GM20431 (cell line): ENCODE data around the gene HOTAIR.

Source experiments
- in situ Hi-C: fragments of 300-500 bp; cut with MseI, MboI; formaldehyde crosslinking; loops from one replicate; pipeline ENCODE4 v1.15.0; 2020; ENCODE audit warnings: low sequenced_read_pairs; ENCODE audit not compliant: unreplicated experiment

The HOTAIR gene

DNA sequence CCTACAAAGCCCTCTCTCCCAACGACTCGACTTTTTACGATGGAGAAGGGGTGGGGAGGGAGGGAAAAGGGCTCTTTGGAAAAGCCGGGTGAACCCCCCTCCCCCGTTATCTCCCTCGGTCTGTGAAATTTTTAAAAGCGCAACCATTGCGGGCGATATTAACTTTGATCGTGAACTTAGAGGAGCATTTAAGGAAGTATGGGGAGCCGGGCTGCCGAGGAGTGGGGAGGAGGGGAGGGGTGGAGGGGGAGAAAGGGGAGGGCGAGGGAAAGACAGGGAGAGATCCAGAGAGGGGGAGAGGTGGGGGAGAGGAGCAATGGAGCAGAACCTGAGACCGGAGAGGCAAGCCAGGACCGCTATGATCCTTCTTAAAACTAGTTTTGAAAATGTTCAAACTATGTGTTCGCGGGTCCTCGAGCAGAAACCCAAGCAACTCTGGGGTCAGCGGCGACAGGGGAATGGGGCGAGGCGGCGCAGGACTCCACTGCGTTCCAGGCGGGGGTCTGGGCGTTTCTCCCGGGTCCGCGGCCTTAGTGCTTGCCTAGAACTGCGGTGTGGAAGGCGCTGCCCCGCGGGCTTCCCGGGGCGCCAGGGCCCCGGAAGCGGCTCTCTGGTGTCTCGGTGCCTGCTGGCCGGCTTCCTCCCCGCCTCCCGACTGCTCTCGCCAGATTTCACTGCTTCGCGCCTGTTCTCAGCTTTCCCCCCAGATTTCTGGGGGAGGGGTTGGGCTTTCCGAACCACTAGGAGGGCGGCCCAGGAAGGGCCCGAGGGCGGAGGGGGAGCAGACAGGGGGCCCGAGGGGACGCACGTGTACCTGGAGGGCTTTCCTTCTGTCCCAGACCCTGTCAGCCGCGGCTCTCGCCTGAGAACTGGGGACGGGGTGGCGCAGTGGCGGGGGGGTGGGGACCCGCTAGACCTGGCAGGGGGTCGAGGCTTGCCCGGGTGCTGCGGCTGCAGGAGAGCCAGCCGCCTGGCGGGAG is at the start of gene HOTAIR:
TSS of gene HOTAIR (minus strand) at position 871 of the 980 bp plus-strand sequence.
- in situ Hi-C loops, result no loop called here

DNA sequence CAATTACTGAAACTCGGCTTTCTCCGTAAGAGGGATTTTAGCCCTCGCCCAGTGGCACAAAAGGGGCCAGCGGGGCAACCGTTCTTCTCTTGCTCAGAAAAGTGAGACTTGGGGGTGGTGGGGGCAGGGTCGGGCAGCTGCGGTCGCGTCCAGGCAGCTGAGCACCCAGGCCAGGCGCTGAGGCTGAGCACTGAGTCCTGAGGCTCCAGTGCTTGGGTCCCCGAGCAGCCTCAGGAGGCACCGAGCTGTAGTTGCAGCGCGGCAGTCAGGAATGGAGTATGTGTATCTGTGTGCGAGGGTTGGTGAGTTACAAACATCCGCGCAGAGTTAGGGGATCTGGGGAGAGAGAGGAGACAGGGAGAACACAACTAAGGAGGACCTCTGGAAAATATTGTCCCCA is 49.4 kb upstream of the HOTAIR start:
- in situ Hi-C loops, result loop anchor here (25.0 kb wide), 1 partner anchor 338 kb away; the partner anchor contains the start of gene GPR84

DNA sequence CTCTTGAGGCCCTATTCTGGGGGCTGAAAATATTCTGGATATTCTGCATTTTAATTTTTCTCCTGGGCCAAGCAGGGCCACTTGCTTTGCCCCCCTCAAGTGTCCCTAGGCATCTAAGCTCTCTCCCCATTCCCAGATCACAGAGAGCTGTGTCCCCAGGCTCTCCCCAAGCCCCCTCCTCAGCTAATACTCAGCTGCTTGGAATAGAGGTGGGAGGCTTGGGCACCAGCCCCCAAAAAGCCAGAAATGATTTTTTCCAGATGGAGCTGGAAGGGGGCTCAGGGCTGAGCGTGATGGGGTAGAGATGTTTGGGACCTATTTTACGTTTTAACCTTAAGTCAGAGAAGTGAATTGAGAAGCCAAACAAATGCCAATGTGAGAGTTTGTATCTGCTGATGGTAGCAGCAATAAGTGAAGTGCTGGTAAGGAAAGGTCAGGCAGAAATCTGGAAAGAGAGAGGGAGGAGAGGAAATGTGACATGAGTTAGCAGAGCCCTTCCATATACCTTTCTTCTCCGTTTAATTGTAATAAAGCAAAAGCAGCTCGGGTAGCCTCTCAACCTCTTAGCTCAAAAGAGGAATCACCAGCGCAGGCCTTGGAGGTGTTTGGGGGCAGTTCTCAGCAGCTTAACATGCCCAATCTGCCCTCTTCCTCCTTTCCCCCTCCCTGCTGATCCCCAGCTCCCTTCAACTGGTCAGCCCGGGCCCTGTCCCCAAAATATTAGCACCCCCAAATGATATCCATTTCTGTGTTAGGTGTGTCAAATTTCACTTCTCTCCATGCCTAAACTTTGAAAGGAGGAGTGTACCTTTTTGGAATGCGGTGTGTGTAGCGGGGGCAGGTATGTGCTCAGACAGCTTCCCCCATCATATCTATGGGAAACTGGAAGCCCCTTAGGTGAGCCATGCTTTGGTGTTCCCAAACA is 48.5 kb upstream of the HOTAIR start:
- in situ Hi-C loops, result loop anchor here (25.0 kb wide), 1 partner anchor 339 kb away; the partner anchor contains the start of gene GPR84

DNA sequence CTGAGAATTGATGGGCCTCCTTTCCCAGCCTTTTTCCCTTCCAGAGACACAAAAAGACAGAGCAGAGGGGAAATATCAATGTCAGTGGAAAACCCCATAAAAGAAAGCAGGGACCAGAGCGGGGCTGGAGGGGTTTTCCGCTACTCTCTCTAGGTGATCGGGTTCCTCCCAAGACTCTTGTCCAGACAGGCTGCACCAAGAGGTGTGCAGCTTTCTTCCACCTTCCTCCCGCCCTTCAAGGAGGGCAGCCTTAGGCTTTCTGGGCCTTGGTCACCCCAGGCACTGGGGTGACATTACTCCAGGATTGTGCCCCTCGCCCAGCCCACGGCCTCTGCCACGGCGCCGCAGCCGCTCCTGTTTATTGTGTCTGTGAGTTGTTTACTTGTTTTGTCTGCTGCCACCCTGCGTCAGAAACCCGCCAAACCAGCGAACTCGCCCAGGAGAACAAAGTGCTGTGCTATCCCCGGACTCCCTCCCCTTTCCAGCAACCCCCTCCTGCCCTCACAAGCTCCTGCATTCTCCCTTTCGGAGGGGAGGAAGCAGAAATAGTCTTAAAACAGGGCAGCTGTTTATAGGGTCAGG is 46.8 kb upstream of the HOTAIR start:
- in situ Hi-C loops, result loop anchor here (25.0 kb wide), 1 partner anchor 341 kb away; the partner anchor contains the start of gene GPR84

DNA sequence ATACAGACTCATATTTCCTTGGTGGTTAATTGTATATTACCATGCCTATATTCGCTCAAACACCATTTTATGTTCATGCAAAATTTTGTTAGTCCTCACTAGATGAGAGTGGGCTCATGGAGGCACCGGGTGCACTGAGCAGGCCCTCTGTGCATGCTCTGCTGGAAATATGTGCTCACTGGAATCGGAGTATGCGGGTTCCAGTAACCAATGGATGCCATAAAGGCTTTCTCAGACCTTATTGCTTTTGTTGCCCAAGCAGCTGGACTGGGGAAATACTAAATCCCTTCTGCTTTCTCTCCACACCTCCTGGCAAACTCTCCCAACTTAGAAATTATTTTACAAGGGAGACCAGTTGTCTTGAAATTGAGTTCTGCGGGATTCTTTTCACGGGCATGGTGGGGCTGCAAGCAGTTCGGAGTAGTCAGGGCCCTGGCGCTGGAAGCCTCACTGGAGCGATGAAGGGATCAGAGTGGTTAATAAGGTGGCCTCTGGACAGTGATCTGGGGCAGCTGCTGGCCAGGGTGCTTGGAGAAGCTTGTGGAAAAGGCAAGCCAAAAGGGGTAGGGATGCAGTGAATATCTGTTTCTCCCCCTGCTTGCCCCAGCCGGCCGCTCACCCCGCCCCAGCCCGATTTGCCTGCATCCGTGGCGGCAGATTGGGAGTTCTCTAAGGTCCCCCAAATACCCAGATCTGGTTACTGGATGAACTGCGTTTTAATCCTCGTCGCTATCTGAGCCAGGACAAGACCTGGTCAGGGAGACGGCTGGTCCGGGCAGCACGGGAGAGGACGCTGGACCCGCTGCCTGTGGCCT is 46.0 kb upstream of the HOTAIR start:
- in situ Hi-C loops, result loop anchor here (25.0 kb wide), 1 partner anchor 342 kb away; the partner anchor contains the start of gene GPR84

DNA sequence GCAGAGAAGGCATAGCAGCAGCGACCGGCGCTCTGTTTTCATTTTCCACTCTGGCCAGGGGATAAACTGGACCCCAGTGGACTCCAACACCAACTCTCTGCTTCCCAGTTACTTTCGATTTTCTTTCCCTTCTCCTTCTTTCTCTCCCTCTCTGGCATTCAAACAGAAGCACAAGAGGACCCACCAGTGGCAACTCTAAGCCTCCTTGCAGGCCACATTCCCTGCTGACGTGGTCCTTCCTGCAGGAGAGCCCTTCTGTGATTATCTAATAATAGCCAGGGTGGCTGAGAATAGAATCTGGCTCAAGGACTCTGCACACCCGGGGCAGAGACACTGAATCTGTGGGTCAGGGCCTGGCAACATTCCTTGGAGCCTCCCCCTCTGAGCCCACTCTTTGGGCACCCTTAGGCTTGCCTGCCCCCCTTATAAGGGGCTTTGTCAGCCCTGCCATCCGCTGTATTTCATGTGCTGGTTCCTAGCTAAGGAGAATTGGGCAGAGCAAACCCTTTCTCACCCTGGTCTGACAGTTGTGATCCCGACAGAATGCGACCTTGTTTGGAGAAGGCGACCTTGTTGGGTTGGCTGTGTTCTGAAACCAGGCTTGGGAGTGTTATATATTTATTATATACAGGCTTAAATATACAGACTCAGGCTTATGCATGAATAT is 45.3 kb upstream of the HOTAIR start:
- in situ Hi-C loops, result loop anchor here (25.0 kb wide), 1 partner anchor 342 kb away; the partner anchor contains the start of gene GPR84

DNA sequence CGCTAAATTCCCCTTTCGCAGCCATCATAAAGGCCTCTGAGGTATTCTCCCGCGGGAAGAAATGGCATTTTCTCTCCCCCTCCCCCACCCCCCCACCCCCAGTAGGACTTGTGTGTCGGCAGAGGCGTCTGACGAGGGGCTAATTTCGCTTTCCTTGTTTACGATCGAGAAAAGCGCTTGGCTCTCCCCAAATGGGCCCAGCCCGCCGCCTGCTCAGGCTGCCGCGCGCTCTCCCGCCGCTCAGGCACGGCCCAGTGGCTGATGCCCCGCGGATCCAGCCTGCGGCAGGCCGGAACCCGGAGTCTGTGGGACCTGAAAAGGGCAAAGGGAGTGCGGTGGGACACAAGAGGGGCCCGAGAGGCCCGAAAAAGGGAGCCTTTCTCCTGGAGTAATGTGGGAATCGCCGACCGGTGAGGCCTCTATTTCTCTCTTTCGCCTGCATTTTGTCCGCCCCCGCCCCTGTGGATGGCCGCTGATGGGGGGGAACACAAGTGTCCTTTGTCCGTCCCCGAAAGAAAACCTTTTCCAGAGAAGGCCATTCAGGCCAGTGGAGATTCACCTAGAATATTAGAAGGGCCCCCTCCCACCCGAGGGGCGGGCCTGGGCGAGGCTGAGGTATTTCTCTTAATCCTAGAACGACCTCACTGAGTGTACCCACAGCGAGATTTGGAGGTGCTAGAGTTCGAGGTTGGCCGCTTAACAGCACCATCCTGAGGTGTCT is 44.5 kb upstream of the HOTAIR start:
- in situ Hi-C loops, result loop anchor here (25.0 kb wide), 1 partner anchor 343 kb away; the partner anchor contains the start of gene GPR84

DNA sequence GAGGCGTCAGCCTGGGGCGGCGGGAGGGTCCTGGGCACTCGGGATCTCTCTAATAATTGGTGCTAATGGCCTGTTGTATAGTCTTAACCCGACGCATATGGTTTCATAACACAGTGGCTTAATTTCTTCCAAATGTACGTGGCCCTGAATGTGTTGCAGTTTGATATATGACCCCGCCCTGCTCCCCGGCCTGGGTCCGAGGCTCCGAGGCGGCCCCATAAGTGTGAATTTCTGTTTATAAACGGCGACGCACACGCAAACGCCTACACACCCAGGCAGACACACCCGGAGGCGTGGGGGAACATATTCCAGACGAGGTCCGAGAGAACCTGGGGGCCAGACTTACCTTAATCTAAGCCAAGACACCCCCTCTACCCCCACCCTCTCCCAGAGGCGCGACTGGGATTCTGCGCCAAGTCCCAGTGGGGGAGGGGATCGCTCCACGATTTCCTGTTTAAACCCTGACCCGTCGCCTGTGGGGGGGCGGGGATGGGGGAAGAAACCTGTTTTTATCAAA is 43.8 kb upstream of the HOTAIR start:
- in situ Hi-C loops, result loop anchor here (25.0 kb wide), 1 partner anchor 344 kb away; the partner anchor contains the start of gene GPR84

DNA sequence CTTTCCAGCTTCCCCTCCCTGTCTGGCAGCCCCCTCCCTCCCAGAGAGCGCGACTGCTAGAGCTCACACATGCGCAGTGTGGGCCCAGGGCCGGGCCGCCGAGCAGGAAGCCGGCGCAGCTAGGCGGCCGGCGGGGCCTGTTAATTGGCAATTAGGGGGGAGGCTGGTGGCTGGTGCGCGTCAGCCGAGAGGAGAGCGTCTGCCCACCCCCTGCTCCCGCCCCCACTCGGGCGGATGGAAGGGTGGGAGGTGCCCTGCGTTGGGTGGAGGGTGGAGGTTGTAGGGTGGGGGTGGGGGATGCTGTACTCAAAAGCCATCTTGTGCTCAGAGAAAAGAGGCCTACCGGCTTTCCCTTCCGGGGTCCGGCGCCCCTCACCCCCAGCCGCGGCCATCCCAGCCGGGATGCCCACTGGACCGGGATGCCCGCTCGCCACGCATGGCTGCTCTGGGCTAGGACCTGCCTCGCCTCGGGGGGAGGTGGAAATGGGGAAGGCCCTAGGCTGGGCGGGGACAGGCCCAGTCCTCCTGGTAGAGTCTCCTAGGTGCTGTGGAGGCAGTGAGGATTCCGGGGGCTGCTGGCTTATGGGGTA is 43.2 kb upstream of the HOTAIR start:
- in situ Hi-C loops, result loop anchor here (25.0 kb wide), 1 partner anchor 344 kb away; the partner anchor contains the start of gene GPR84

DNA sequence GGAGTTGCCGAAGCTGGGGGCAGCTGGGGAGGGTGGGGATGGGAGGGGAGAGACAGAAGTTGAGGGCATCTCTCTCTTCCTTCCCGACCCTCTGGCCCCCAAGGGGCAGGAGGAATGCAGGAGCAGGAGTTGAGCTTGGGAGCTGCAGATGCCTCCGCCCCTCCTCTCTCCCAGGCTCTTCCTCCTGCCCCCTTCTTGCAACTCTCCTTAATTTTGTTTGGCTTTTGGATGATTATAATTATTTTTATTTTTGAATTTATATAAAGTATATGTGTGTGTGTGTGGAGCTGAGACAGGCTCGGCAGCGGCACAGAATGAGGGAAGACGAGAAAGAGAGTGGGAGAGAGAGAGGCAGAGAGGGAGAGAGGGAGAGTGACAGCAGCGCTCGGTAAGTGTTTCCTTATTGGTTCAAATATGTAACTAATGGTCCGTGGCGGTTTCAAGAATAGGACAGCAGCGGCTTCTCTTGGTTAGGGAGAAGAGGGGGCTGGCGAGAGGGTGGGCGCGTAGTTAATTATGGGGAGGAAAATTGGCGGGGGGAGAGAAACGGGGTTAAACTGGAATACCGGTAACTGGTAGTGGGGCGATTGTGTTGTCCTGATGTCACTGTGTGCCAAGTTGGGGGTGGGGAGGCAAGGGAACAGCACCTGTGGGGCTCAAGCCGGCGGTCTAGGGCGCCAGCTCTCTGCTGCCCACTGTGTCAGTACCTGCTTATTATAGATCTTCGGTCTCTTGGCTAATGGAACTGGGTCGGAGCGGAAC is 42.5 kb upstream of the HOTAIR start:
- in situ Hi-C loops, result loop anchor here (25.0 kb wide), 1 partner anchor 345 kb away; the partner anchor contains the start of gene GPR84

DNA sequence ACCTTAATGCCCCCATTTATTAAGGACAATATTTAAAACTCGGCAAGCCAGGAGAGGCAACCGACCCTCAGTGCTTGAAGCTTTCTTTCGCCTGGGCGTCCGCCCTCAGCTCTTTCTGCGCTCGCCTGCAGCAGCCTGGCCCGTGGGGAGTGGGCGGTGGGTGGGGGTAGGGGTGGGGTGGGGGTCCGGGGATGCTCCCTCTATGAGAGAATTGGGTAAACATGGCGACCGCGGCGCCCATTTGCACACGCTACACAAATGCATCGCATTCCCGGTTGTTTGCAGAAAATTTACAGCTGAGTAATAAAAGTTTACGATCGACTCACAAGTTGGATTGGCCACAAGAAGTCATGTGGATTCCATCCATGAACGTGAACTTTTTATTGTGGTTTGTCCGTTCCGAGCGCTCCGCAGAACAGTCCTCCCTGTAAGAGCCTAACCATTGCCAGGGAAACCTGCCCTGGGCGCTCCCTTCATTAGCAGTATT is 41.8 kb upstream of the HOTAIR start:
- in situ Hi-C loops, result loop anchor here (25.0 kb wide), 1 partner anchor 346 kb away; the partner anchor contains the start of gene GPR84

DNA sequence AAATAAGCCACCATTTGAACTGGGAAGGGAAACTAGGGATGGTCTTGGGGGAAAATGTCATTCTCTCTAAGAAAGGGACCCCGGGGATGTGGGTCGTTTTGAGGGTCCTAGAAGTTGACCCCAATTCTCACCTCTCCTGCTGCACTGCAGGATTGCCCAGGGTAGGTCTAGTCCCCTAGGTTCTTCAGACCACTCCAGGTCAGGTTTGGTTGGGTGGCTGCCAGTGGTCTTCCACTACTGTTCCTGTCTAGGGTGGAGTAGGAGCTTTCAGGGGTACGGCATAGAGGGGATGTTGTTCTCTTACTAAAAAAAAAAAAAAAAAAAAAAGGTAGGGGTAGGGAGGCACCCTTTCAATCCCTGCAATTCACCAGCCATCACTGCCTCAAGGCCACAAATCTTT is 41.3 kb upstream of the HOTAIR start:
- in situ Hi-C loops, result loop anchor here (25.0 kb wide), 1 partner anchor 346 kb away; the partner anchor contains the start of gene GPR84

DNA sequence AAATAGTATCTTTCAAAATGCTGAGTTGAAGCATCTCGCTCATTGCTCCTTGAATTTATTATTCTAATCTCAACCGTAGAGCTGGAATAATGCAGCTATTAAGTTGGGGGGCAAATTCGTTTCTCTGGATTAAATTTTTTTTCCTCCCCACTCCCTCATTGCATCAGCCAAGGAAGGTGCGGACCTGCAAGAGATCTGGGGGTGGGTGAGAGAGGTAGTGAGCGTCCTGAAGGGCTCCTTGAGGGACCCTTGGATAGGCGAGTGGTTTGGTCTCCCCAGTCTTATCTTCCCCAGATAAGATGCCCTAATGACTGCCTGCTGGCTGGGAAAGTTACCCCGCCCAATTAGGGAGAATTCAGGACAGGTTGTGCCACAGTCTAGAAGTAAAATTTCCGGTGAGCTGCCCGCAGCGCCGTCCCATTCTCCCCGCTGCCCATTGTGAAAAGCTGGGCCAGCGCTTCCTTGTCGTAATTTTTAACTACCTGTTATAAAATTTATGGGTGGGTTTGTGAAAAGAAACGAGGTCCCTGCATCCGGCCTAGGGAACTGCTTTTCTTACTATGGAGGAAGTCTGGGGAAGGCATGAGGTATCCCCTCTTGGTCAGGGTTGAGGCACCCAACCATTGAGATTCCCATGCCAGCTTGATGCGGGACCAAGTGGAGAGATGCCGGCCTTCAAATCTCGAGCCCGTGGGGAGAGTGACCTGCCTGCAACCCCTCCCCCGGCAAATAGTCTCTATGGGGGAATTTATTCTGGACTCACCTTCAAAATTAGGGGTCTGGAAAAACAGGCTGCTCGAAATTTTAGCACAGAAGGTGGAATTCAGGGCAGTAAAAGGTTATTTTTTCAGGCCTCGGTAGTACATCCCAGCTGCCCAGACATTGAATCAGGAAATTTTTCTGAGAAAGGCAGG is 40.5 kb upstream of the HOTAIR start:
- in situ Hi-C loops, result loop anchor here (25.0 kb wide), 1 partner anchor 347 kb away; the partner anchor contains the start of gene GPR84

DNA sequence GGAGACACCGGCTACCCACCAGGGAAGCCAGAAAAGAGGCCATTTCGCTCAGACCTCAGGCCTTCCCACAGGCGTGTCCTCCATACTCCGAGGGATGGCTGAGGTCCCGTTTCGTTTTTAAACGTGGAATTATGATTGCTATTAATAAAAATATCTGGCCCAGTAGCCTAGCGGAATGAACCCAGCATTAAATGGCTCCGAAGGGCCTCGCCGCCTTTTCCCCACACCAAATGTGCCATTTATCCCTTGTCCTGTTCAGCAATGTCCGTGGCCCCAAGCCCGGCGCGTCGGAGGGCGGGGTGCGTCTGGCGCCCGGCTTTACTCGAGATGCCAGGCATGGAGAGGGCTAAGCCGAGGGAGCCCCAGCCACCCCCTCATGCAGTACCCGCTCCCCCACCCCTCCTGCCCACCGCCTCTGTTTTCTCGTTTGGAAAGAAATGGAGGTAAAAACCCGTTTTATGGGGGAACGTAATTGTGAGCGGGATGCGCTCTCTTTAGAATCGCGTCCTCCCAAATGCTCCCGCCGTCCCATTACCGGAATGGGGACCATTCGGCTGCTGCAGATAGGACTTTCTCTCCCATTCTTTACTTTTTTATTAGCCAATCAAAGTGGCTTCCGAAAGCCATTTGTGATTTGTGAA is 39.7 kb upstream of the HOTAIR start:
- in situ Hi-C loops, result loop anchor here (25.0 kb wide), 1 partner anchor 348 kb away; the partner anchor contains the start of gene GPR84
